ENCODE data around the gene VTCN1.

DNA sequence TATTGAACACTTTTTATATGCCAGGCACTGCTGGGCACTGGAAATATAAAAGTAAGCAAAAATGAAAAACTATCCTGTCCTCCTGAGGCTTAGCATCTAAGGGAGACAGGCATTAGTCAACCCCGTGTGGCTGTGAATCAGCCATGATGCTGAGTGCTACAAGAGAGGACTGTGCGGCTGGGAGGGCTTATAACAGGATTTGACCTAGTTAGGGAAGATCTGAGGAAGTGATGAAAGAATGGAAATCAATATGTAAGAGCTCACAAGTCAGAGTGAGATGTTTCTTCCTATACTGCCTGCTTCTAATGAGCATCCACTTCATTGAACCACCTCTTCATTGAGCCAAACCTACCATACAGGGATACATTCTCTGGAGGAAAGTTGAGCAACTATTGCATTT is 104.2 kb downstream of the VTCN1 start:
- no peak for TF ChIP-seq POLR2A (IDR thresholded peaks at IDR 0.05; ENCODE audit: low read length)
- no peak for TF ChIP-seq GATA1 (IDR thresholded peaks at IDR 0.05; ENCODE audit: low read depth, low read length)

Data from erythroblast (primary cell).